Epithelial cell of esophagus (primary cell): ENCODE measurements around the gene BCL2.

Experiments
- DNase-seq: peaks from one replicate; pipeline ENCODE4 v3.0.0; 2010; ENCODE audit warnings: low read depth
- H3K4me3 ChIP-seq: 2 replicates; pipeline ENCODE4 v1.5.1; 2011; ENCODE audit warnings: mild to moderate bottlenecking, low read length, control low read depth
- CTCF ChIP-seq: IDR thresholded peaks from 2 replicates; pipeline ENCODE4 v1.5.1; 2011; ENCODE audit warnings: low read depth, mild to moderate bottlenecking, low read length, control low read depth, inconsistent platforms; ENCODE audit not compliant: insufficient read depth; ENCODE audit errors: missing control alignments

BCL2 gene

GRCh38 chr18:63140038-63140450 is 179.5 kb downstream of the BCL2 start:
- DNase-seq = no peak
- no peak overlapping the region for H3K4me3 ChIP-seq
- no peak for TF ChIP-seq CTCF

DNA sequence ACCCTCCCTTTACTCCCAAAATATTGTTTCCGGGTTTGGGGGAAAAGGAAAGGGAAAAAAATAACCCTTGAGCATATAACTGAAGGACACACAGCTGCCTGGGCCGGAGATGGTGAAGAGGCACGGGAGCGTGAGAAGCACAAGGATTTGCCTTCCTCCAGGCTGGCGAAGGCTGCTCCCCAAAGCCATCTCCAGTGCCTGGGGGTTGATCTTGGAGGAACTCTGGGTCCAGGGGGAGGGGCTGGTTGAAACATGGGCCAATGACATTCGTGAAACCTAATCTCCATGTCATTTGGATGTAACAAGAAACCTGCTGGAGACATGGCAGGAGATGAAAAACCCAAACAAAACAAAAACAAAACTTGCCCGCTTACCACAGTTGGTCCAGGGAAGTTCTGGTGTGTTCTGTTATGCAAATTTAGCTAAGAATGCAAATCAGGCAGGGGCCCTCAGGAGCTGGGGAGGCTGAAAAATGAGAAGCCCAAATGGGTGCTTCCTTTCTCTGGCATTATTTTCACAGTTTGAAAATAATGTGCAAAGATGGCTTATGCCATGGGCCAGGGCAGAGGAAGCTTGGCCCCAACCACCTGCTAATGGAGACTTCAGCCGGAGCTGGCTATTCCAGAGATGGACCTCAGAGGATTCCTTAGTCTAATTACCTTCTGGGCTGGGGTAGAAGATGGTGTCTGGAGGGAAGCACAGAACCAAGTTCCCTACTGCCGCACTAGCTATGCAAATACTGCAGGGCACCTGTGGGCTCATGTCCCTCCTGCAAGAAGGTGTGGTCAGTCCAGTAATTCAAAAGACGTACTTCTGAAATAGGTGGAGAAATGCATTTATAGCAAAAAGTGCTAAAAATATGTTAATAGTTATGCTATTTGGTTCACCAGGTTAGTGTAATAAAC is 180.9 kb downstream of the BCL2 start:
- DNase-seq = no peak
- TF ChIP-seq CTCF = no peak
- no peak overlapping the region for H3K4me3 ChIP-seq

DNA sequence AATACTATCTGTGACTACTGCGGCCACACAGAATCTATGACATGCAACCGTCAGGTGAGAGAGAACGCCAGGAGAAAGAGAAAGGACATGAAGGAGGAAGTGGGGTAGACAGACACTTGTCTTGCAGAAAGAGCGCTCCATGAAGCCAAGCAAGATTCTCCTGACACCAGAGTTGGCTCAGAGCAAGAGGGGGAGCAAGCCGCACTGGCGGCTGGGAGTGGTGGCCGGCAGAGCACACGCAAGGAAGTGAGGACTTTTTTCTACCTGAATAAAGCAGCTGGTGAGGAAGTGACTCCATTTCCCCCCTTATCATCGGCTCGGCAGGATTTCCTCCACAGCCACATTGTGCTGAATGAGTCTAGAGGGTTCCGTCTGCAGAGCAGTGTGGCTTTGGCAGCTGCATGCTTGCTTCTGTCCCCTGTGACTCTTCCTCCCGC is 181.6 kb downstream of the BCL2 start:
- TF ChIP-seq CTCF = no peak
- no peak overlapping the region for H3K4me3 ChIP-seq
- DNase-seq = no peak

GRCh38 chr18:63135101-63135500 is 184.5 kb downstream of the BCL2 start:
- TF ChIP-seq CTCF = no peak
- no peak overlapping the region for H3K4me3 ChIP-seq
- DNase-seq = no peak

DNA sequence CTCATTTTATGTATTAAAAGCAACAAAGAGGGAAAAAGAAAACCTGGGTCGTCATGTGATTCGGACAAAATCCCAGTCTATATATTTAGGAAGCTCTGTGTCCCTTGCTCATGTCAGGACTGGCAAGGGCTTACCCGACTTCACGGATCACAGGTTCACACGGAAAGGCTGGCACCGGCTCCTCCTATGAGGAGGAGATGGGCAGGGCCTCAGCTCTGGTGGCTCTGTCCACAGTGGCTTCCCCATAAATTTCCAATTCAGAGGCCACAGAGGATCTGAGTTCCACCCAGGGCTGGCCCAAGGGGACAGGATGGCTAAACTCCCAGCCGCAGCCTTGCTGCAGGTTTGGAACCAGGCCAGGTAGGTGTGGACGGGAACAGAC is 186.8 kb downstream of the BCL2 start:
- TF ChIP-seq CTCF = no peak
- peak; percentile 35 for DNase-seq
- H3K4me3 ChIP-seq = no peak overlapping the region

- TF ChIP-seq CTCF = no peak
- no peak for DNase-seq
- H3K4me3 ChIP-seq = no peak overlapping the region
These were observed 187.4 kb downstream of the BCL2 start for GRCh38 chr18:63131959-63132818.
